NCI-H128 (cell line): ENCODE results near the gene GPR146.

ENCODE experiments used
- DNase-seq: peaks from one replicate; lab custom pipeline; 2025; ENCODE audit not compliant: unreplicated experiment; lab: John Stamatoyannopoulos, UW

The GPR146 gene

GRCh38 chr7:1011297-1012003 is 32.9 kb upstream of the GPR146 start:
- no peak for DNase-seq

- DNase-seq = no peak
Measured at GRCh38 chr7:1012004-1012715, 32.2 kb upstream of the GPR146 start.

GRCh38 chr7:1012716-1013095 is 31.6 kb upstream of the GPR146 start:
- no peak for DNase-seq

- no peak for DNase-seq
Measured at GRCh38 chr7:1013581-1013980, 30.8 kb upstream of the GPR146 start.

- DNase-seq = no peak
Measured at GRCh38 chr7:1014681-1015080, 29.7 kb upstream of the GPR146 start.

- no peak for DNase-seq
Measured at GRCh38 chr7:1015196-1016121, 28.9 kb upstream of the GPR146 start.

- no peak for DNase-seq
Measured at GRCh38 chr7:1016577-1017531, 27.5 kb upstream of the GPR146 start.

- DNase-seq = no peak
Measured at GRCh38 chr7:1017586-1018333, 26.6 kb upstream of the GPR146 start.

GRCh38 chr7:1018334-1018695 is 26.0 kb upstream of the GPR146 start:
- DNase-seq = no peak

GRCh38 chr7:1019255-1019785 is 25.0 kb upstream of the GPR146 start:
- no peak for DNase-seq

- no peak for DNase-seq
Measured at GRCh38 chr7:1019789-1020610, 24.3 kb upstream of the GPR146 start.

GRCh38 chr7:1020849-1021251 is 23.5 kb upstream of the GPR146 start:
- no peak for DNase-seq

- DNase-seq = no peak
Measured at GRCh38 chr7:1021366-1021765, 23.0 kb upstream of the GPR146 start.

GRCh38 chr7:1021931-1022330 is 22.4 kb upstream of the GPR146 start:
- DNase-seq = no peak

- DNase-seq = no peak
Measured at GRCh38 chr7:1022356-1022755, 22.0 kb upstream of the GPR146 start.

- no peak for DNase-seq
Measured at GRCh38 chr7:1022801-1023465, 21.4 kb upstream of the GPR146 start.

GRCh38 chr7:1024331-1024841 is 20.0 kb upstream of the GPR146 start:
- peak; percentile 84 for DNase-seq
